ENCODE results near the gene KRT80.

KRT80 gene

DNA sequence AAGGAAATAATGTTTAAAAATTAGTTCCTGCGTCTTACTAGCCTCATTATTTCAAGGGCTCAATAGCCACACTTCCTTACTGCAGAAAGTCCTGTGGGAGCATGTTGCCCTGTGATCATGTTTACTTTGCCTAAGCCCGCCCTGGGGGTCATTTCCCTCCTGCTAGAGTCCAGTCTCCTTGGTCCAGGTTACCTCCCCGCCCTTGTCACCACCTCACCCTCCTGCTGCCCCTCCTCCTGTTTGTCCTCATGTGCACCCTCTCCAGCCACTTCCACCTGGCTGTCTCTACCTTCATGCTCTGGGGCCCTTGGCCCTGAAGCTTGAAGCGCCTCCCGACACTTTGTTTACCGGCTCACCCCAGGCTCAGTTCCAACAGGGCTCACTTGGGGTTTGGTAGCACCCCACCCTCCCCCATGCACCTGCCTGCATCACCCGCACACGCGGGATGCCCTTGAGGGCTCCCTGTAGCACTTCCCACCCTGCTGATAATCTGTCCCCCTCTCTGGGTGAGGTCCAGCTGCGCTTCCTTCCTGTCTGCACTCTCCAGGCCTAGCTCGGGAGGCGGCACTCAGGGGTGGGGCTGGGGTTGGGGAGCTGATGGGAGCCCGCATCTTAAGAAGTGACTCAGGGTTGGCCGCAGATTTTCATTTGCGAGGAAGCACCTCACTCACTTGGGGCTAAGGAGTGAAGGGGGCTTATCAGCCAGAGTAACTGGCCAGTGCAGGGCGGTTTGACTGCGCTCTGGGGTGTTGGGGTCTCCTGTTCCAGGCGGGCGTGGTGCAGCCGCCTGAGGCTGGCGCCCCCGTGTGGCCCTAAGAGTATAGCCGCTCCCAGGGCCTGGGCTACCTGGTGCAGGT lies 72.2 kb downstream of the KRT80 start:
- Histone ChIP-seq H3K36me3 (ENCODE audit: control insufficient read depth, insufficient read depth, low read length) (no peaks in the 10 kb centered on the region), H3K27me3 (ENCODE audit: control insufficient read depth, insufficient read depth, low read length) (no peaks in the 10 kb centered on the region), H3K9ac (no peak overlapping the region), H3K4me3 (ENCODE audit: low read depth, low read length) (peak overlapping the region; percentile 2), H3K79me2 (no peaks in the 10 kb centered on the region), H3K4me2 (ENCODE audit: low read length) (peak overlapping the region; percentile 43), H2AFZ (peak overlapping the region; percentile 82), H3K4me1 (peaks cover 46% of the 10 kb centered on the region), H3K9me3 (ENCODE audit: control insufficient read depth, low read length) (no peaks in the 10 kb centered on the region), H3K27ac (peak overlapping the region; percentile 99)
- TF ChIP-seq CTCF (IDR thresholded peaks at IDR 0.05): peak; percentile 82

All from parathyroid adenoma (tissue), 2 donors.